ENCODE data around the gene SF1. TPM values are rescaled to one million over a fixed set of nuclear protein-coding genes. Genes with fewer than 3 reads are reported as not detected.

Gene SF1
- total RNA-seq, 4 donors from 2014 or later = 270 to 559 (median 373) TPM

DNA sequence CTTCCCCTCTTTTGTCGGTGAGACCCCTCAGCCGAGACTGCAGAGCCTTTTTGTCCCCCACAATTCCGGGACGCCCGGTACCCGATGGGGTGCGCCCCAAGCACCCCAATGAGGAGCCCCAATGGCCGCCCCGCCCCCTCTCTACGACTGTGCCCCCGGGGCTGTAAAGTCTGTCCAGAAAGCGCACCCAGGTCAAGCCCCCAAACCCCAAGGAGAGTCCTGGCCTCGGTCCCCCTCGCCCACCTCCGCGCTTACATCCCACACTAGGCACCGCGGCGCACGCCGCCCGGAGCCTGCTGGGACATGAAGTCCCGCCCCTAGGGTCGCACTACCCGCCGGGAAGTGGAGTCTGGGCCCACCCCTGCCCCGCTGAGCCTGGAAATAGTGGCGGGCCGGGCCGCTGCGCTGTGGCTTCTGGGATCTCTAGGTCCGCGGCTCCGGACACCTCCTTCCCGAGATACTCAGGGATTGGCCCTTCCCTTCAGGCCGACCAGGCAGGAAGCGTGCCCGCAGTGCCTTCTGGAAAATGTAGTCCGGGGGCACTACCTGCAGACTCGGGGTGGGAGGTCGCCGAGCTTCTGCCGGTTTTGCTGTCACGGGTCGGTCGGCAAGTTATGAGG, 32.0 kb upstream of the SF1 start, which contains the start of gene MEN1:
MEN1 (minus strand) TSS at position 281 of the 620 bp plus-strand sequence. CDS start 442 bp downstream, outside the sequence.
- TF ChIP-seq POLR2A (IDR thresholded peaks at IDR 0.05) (no peak), EP300 (IDR thresholded peaks at IDR 0.05) (no peak), POLR2AphosphoS5 (IDR thresholded peaks at IDR 0.05) (peak in 1 of 3 donors; percentile 73)
- TF ChIP-seq, protein P1, sequence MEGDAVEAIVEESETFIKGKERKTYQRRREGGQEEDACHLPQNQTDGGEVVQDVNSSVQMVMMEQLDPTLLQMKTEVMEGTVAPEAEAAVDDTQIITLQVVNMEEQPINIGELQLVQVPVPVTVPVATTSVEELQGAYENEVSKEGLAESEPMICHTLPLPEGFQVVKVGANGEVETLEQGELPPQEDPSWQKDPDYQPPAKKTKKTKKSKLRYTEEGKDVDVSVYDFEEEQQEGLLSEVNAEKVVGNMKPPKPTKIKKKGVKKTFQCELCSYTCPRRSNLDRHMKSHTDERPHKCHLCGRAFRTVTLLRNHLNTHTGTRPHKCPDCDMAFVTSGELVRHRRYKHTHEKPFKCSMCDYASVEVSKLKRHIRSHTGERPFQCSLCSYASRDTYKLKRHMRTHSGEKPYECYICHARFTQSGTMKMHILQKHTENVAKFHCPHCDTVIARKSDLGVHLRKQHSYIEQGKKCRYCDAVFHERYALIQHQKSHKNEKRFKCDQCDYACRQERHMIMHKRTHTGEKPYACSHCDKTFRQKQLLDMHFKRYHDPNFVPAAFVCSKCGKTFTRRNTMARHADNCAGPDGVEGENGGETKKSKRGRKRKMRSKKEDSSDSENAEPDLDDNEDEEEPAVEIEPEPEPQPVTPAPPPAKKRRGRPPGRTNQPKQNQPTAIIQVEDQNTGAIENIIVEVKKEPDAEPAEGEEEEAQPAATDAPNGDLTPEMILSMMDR (IDR thresholded peaks at IDR 0.05) = no peak
- under 1% methylated on average over 26 of the region's 46 CpGs for WGBS

DNA sequence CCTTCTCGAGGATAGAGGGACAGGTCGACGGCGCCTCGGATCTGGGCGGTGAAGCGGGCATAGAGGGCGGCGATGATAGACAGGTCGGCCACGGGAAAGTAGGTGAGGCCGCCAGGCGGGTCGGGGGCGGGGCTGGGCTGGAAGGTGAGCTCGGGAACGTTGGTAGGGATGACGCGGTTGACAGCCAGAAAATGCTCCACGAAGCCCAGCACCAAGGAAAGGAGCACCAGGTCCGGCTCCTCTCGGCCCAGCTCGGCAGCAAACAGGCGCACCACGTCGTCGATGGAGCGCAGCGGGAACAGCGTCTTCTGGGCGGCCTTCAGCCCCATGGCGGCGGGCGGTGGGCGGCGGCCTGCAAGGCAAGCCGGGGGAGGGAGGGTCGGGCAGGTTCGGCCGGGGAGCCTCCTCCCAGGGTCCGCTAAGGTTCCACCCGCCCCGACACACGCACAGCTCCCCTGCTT, 31.5 kb upstream of the SF1 start:
- H3K36me3 ChIP-seq = peaks cover 23% of the 10 kb centered on the region
- WGBS = 10% methylated on average over 12 of the region's 44 CpGs
- peak overlapping the region; percentile 42 for H3K27ac ChIP-seq
- H3K27me3 ChIP-seq = no peaks in the 10 kb centered on the region
- H3K4me3 ChIP-seq = peak overlapping the region; percentile 70
- peaks cover 15% of the 10 kb centered on the region for H3K4me1 ChIP-seq
- TF ChIP-seq EP300 (IDR thresholded peaks at IDR 0.05) = no peak
- TF ChIP-seq POLR2A (IDR thresholded peaks at IDR 0.05) = no peak
- TF ChIP-seq, protein P1 (IDR thresholded peaks at IDR 0.05) = no peak
- TF ChIP-seq POLR2AphosphoS5 (IDR thresholded peaks at IDR 0.05) = no peak
- H3K9me3 ChIP-seq = no peaks in the 10 kb centered on the region
- no peak for DNase-seq (ENCODE audit: low spot score in 2 of 2)

More for the DNA sequence above, 32.0 kb upstream of the SF1 start, which contains the start of gene MEN1:
- peak within 1 kb of the TSS; percentile 42 for H3K27ac ChIP-seq
- H3K27me3 ChIP-seq = no peaks in the 10 kb centered on the region
- peaks cover 23% of the 10 kb centered on the region for H3K36me3 ChIP-seq
- H3K4me3 ChIP-seq = peak within 1 kb of the TSS; percentile 70
- peaks cover 15% of the 10 kb centered on the region for H3K4me1 ChIP-seq
- H3K9me3 ChIP-seq = no peaks in the 10 kb centered on the region
- peak; percentile 97 for DNase-seq (ENCODE audit: low spot score in 2 of 2)

DNA sequence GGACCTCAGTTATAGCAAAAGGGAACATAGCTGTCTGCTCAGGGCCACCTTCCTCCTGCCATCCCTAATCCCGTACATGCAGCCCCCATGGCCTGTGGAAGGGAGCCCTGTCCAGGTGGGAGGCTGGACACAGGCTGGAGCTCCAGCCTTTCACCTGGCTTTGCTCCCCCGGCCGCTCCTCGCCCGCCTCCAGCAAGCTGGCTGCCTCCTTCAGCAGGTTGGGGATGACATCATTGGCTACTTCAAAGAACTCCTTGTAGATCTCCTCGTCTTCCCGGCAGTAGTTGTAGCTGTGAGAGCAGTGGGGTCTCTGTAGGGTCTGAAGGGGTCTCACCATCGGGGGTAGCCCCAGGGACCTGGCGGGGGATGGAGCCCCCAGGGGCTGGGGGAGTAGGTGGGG, 27.1 kb upstream of the SF1 start:
- no peak overlapping the region for H3K27ac ChIP-seq
- TF ChIP-seq POLR2A (IDR thresholded peaks at IDR 0.05) (no peak), POLR2AphosphoS5 (IDR thresholded peaks at IDR 0.05) (no peak), EP300 (IDR thresholded peaks at IDR 0.05) (no peak)
- TF ChIP-seq, protein P1 (IDR thresholded peaks at IDR 0.05) = no peak
- DNase-seq (ENCODE audit: low spot score in 2 of 2) = no peak
- H3K9me3 ChIP-seq = no peaks in the 10 kb centered on the region
- WGBS = 95% methylated on average over 9 of the region's 9 CpGs
- H3K4me1 ChIP-seq = peaks cover 37% of the 10 kb centered on the region
- H3K4me3 ChIP-seq = no peak overlapping the region
- no peaks in the 10 kb centered on the region for H3K27me3 ChIP-seq
- peaks cover 23% of the 10 kb centered on the region for H3K36me3 ChIP-seq

DNA sequence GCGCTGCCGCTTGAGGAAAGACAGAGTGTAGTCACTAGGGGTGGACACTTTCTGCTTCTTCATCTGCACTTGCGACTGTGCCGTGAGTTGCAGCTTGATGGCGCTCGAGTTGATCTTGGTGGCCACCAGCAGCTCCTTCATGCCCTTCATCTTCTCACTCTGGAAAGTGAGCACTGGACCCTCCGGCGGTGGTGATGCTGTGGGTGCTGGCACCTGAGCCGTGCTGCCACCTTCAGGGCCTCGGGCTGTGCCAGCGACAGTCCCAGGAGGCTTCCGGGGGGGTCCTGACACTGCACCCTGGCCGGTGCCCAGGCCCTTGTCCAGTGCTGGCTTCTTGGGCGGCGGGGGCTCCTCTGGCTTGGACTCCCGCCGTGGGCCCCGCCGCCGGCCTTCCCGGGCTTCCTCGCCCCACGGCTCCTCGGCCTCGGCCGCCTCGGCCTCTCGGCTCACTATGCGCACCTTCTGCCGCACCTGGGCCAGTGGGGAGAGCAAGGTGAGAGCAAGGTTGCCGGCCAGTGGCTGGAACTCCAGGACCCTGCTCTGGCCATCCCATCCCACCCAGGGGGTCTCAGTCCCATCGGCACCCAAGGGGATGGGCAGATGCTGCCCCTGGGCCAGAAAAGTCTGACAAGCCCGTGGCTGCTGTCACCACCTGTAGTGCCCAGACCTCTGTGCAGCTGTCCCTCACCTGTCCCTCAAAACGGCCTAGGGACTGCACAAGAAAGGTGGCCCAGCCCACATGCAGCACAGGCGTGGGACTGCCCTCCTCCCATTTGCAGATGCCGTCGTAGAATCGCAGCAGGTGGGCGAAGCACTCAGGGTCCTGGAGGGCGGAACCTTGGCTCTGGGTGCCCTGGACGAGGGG, 26.2 kb upstream of the SF1 start:
- peaks cover 34% of the 10 kb centered on the region for H3K4me1 ChIP-seq
- WGBS = 91% methylated on average over 15 of the region's 41 CpGs
- H3K36me3 ChIP-seq = peaks cover 23% of the 10 kb centered on the region
- TF ChIP-seq EP300 (IDR thresholded peaks at IDR 0.05) (no peak), POLR2AphosphoS5 (IDR thresholded peaks at IDR 0.05) (no peak), POLR2A (IDR thresholded peaks at IDR 0.05) (no peak)
- TF ChIP-seq, protein P1 (IDR thresholded peaks at IDR 0.05) = no peak
- no peak overlapping the region for H3K27ac ChIP-seq
- peak overlapping the region; percentile 66 for H3K4me3 ChIP-seq
- no peaks in the 10 kb centered on the region for H3K27me3 ChIP-seq
- peak in 1 of 2 donors; percentile 72 for DNase-seq (ENCODE audit: low spot score in 2 of 2)
- H3K9me3 ChIP-seq = no peaks in the 10 kb centered on the region
